Epithelial cell of esophagus (primary cell): ENCODE data around the gene CEP128.

Experiments
- DNase-seq: peaks from one replicate; pipeline ENCODE4 v3.0.0; 2010; ENCODE audit warnings: low read depth
- H3K4me3 ChIP-seq: 2 replicates; pipeline ENCODE4 v1.5.1; 2011; ENCODE audit warnings: mild to moderate bottlenecking, low read length, control low read depth
- TF ChIP-seq, protein P1 (sequence below): IDR thresholded peaks from 2 replicates; pipeline ENCODE4 v1.5.1; 2011; ENCODE audit warnings: low read depth, mild to moderate bottlenecking, low read length, control low read depth, inconsistent platforms; ENCODE audit not compliant: insufficient read depth; ENCODE audit errors: missing control alignments

The CEP128 gene

DNA sequence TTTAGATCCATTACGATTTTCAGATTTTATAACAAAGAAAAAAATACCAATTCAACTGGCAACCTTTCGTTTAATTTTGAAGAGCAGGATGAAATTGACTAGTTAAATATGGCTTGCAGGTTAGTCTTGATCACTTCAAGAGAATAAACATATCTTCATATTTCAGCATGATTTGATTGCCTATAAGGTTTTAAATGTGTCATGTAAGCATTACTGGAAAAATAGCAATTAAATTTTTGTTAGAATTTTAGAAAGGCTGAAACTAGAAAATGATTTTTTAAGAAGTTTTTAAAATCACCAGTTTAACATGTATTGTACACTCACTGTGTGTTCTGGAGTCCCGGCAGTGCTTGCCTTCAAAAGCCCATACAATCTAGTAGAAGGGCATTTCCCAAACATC lies 420.1 kb downstream of the CEP128 start:
- H3K4me3 ChIP-seq: no peak overlapping the region
- TF ChIP-seq, protein P1, sequence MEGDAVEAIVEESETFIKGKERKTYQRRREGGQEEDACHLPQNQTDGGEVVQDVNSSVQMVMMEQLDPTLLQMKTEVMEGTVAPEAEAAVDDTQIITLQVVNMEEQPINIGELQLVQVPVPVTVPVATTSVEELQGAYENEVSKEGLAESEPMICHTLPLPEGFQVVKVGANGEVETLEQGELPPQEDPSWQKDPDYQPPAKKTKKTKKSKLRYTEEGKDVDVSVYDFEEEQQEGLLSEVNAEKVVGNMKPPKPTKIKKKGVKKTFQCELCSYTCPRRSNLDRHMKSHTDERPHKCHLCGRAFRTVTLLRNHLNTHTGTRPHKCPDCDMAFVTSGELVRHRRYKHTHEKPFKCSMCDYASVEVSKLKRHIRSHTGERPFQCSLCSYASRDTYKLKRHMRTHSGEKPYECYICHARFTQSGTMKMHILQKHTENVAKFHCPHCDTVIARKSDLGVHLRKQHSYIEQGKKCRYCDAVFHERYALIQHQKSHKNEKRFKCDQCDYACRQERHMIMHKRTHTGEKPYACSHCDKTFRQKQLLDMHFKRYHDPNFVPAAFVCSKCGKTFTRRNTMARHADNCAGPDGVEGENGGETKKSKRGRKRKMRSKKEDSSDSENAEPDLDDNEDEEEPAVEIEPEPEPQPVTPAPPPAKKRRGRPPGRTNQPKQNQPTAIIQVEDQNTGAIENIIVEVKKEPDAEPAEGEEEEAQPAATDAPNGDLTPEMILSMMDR: no peak
- no peak for DNase-seq

- TF ChIP-seq, protein P1: no peak
- no peak overlapping the region for H3K4me3 ChIP-seq
- DNase-seq: no peak
These were observed 422.5 kb downstream of the CEP128 start for GRCh38 chr14:80519002-80519401.

DNA sequence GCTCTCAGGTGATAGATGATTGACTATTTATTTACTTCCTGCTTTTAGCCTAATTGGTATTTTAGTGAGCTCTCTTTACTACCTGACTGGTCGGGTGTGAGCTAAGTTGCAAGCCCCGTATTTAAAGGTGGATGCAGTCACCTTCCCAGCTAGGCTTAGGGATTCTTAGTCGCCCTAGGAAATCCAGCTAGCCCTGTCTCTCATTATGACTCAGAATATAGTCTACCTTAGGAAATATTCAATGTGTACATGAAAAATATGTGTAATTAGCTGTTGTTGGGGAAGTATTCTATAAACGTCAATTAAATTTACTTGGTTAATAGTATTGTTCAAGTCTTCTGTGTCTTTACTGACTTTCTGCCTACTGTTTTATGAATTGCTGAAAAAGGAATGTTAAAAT lies 423.4 kb downstream of the CEP128 start:
- H3K4me3 ChIP-seq: no peak overlapping the region
- TF ChIP-seq, protein P1: no peak
- peak; percentile 40 for DNase-seq

DNA sequence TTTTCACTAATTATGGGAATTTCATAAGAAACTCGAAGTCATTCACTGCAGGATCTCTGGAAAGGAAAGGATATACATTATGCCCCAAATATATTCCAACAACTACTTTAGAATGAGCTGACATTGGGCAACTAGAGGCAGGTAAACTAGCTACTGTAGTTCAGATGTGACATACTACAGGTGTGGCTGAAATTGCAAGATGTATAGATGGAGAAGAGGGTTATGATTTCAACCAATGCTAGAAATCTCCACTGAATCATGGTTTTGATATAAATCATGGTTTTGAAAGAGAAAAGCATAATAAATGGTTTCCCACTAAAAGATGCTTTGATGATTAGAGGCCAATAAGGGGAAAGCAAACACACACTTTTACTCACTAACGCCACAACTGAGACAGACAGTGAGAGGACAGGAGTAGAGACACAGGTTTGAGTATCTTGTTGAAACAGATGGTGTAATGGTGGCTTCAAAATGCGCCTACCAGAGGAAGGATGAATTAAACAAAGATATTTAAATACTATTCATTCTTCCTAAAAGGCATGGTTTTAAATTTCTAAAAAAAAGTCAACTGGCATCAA lies 434.2 kb downstream of the CEP128 start:
- no peak overlapping the region for H3K4me3 ChIP-seq
- TF ChIP-seq, protein P1: no peak
- no peak for DNase-seq

- TF ChIP-seq, protein P1: no peak
- no peak for DNase-seq
These were observed 436.8 kb downstream of the CEP128 start for GRCh38 chr14:80504781-80505180.

DNA sequence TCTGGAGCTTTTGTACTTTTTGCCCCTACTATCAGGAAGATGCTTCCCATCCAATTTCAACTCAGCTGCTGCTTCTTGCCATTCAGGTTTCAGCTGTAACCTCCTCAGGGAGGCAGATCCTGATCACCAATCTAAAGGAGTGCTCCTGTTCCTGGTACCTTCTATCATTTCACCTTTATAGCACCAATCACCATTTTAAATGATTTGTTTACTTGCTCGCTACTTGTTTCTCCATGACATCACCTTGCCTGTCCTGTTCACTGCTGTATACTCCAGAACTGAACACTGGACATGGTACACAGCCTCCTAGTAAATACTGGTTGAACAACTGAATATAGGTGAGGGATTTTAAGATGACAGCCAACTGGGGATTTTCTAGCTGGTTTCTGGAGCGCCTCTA lies 443.0 kb downstream of the CEP128 start:
- H3K4me3 ChIP-seq: no peak overlapping the region
- TF ChIP-seq, protein P1: no peak
- DNase-seq: no peak

More at GRCh38 chr14:80504781-80505180, 436.8 kb downstream of the CEP128 start:
- H3K4me3 ChIP-seq: no peak overlapping the region

GRCh38 chr14:80496090-80496489 lies 445.4 kb downstream of the CEP128 start:
- DNase-seq: no peak
- no peak overlapping the region for H3K4me3 ChIP-seq
- TF ChIP-seq, protein P1: no peak
